ENCODE results near the gene COL23A1. TPM values are rescaled to one million over a fixed set of nuclear protein-coding genes. Genes with fewer than 3 reads are reported as not detected.

Gene COL23A1
- total and polyA plus RNA-seq, 2 of the 8 experiments (the other 6 are each of a cell fraction or from before 2014, with no cell fraction given): 3.1 to 4.7 TPM

- 0 out of 7 replicates have a peak, but pooled peaks cover 0 to 2% (median 0%) of the 10 kb centered on the region in 4 experiments for H3K27me3 ChIP-seq (replicated peaks in 1 of 4; ENCODE audit: control insufficient read depth in 3 of 4, extremely low read depth in 1 of 4, insufficient read depth in 3 of 4, low read length in 3 of 4)
- no peak for TF ChIP-seq CBX5 (IDR thresholded peaks at IDR 0.05; ENCODE audit: low read depth, low read length)
- no peak for TF ChIP-seq ASH2L (IDR thresholded peaks at IDR 0.05; ENCODE audit: low read length)
- TF ChIP-seq BACH1 (IDR thresholded peaks at IDR 0.05; ENCODE audit: low read length): no peak
- TF ChIP-seq EZH2 (IDR thresholded peaks at IDR 0.05; ENCODE audit: low read depth, low read length, severe bottlenecking): no peak
- no peak for TF ChIP-seq PHF8 (conservative IDR thresholded peaks at IDR 0.05; ENCODE audit: low read depth, low read length)
- no peak for TF ChIP-seq SUZ12 (IDR thresholded peaks at IDR 0.05; ENCODE audit: low read length)
- no peak for TF ChIP-seq RXRA (IDR thresholded peaks at IDR 0.05; ENCODE audit: insufficient read depth, low read depth, low read length)
- TF ChIP-seq EGR1 (IDR thresholded peaks at IDR 0.05; ENCODE audit: borderline replicate concordance, low read depth, low read length): no peak
- TF ChIP-seq GABPA (IDR thresholded peaks at IDR 0.05; ENCODE audit: borderline replicate concordance, insufficient read depth, low read length): no peak
- TF ChIP-seq SIN3A (conservative IDR thresholded peaks at IDR 0.05 in 1 of 2, IDR thresholded peaks at IDR 0.05 in 1 of 2; ENCODE audit: low read depth in 1 of 2, low read length in 2 of 2): no peak
- TF ChIP-seq KDM4A (IDR thresholded peaks at IDR 0.05; ENCODE audit: low read depth, low read length, severe bottlenecking): no peak
- TF ChIP-seq, protein P1, sequence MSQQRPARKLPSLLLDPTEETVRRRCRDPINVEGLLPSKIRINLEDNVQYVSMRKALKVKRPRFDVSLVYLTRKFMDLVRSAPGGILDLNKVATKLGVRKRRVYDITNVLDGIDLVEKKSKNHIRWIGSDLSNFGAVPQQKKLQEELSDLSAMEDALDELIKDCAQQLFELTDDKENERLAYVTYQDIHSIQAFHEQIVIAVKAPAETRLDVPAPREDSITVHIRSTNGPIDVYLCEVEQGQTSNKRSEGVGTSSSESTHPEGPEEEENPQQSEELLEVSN (IDR thresholded peaks at IDR 0.05): no peak
- TF ChIP-seq SP4 (IDR thresholded peaks at IDR 0.05; ENCODE audit: low read length): no peak
These were observed 326.1 kb downstream of the COL23A1 start for GRCh38 chr5:178264044-178264443.

More at GRCh38 chr5:178264044-178264443, 326.1 kb downstream of the COL23A1 start:
- ChIA-PET CTCF (ENCODE audit: partially characterized antibody) (interaction anchor here (0.9 to 1.8 kb wide), 4 partner anchors 14 to 363 kb away, joined by 3 to 5 read pairs (median 4); partner anchors contain the start of gene CLK4), POLR2A (ENCODE audit: partially characterized antibody) (interaction anchor here (0.6 to 1.4 kb wide), 3 partner anchors 17 to 80 kb away, joined by 3 read pairs; no protein-coding TSS in a partner anchor)
- H4K8ac ChIP-seq (ENCODE audit: extremely low read depth, insufficient read depth, low read length): no peak overlapping the region
- no peak overlapping the region for H3K23ac ChIP-seq (ENCODE audit: insufficient read length)
- H3K4me1 ChIP-seq (replicated peaks in 1 of 4; ENCODE audit: control insufficient read depth in 3 of 4, insufficient read depth in 4 of 4, low read length in 3 of 4): no peaks in the 10 kb centered on the region; a peak in 1 of 7 replicates
- H2BK120ac ChIP-seq (replicated peaks; ENCODE audit: low read depth, low read length): no peak overlapping the region
- H2BK20ac ChIP-seq (ENCODE audit: low read length): no peak overlapping the region
- no peaks in the 10 kb centered on the region for H3K79me2 ChIP-seq (ENCODE audit: control insufficient read depth in 1 of 2, insufficient read depth in 2 of 2, low read length in 2 of 2)
- peaks cover under 1% of the 10 kb centered on the region; the same call in 1 of the 2 replicates for H3K23me2 ChIP-seq (ENCODE audit: low read depth, low read length)
- no peak overlapping the region for H2BK12ac ChIP-seq (ENCODE audit: low read depth, low read length)
- no peak overlapping the region for H3K4ac ChIP-seq (replicated peaks; ENCODE audit: insufficient read length, low read depth, low read length)
- H4K20me1 ChIP-seq (replicated peaks in 1 of 2; ENCODE audit: control insufficient read depth in 1 of 2, insufficient read depth in 2 of 2, low read length in 2 of 2): peaks cover 0 to 2% of the 10 kb centered on the region in 2 experiments
- FAIRE-seq (no peak), DNase-seq (ENCODE audit: low read depth in 1 of 2, low spot score in 2 of 2) (no peak)
- H2BK5ac ChIP-seq (ENCODE audit: low read depth, low read length): no peak overlapping the region
- no peaks in the 10 kb centered on the region for H3K9me3 ChIP-seq (ENCODE audit: insufficient read depth in 2 of 2, low read depth in 1 of 2, low read length in 1 of 2)
- no peaks in the 10 kb centered on the region for H3K79me1 ChIP-seq (ENCODE audit: low read depth, low read length)
- no peak overlapping the region for H3K56ac ChIP-seq (replicated peaks; ENCODE audit: insufficient read length, low read depth, low read length)
- H4K91ac ChIP-seq (replicated peaks; ENCODE audit: insufficient read length, low read length): no peak overlapping the region
- no peak overlapping the region for H4K5ac ChIP-seq (ENCODE audit: insufficient read length, low read depth, low read length)
- H2AFZ ChIP-seq (ENCODE audit: low read length): no peak overlapping the region
- H3K36me3 ChIP-seq (ENCODE audit: control insufficient read depth in 2 of 4, insufficient read depth in 4 of 4, low read length in 3 of 4): no peaks in the 10 kb centered on the region
- H2AK5ac ChIP-seq (ENCODE audit: low read depth, low read length): no peak overlapping the region
- H3K14ac ChIP-seq (ENCODE audit: insufficient read length): no peak overlapping the region
- H3K27ac ChIP-seq (ENCODE audit: low read depth, low read length): no peak overlapping the region
- H3K9ac ChIP-seq (replicated peaks in 1 of 4; ENCODE audit: extremely low read depth in 1 of 4, low read depth in 3 of 4, low read length in 3 of 4): no peak overlapping the region
- H3K4me3 ChIP-seq (ENCODE audit: extremely low read depth in 1 of 4, insufficient read depth in 2 of 4, low read depth in 3 of 4, low read length in 4 of 4): no peak overlapping the region
- no peak overlapping the region for H3K18ac ChIP-seq (ENCODE audit: extremely low read depth, low read length)
- 87% methylated on average over 4 of the region's 4 CpGs; no CpG with 5 or more reads in 1 of the 2 experiments for WGBS, 2 experiments (ENCODE audit: extremely low coverage in 1 of 2, insufficient coverage in 1 of 2, insufficient read length in 1 of 2, insufficient replicate concordance in 2 of 2, low coverage in 1 of 2, low lambda C conversion rate in 2 of 2, missing lambda C conversion rate in 1 of 2)
- 0 out of 2 replicates have a peak overlapping the region, but pooled peaks have one; percentile 46 for H2BK15ac ChIP-seq (ENCODE audit: low read length)
- no peak overlapping the region for H3K4me2 ChIP-seq (ENCODE audit: insufficient read depth in 1 of 2, low read depth in 2 of 2, low read length in 2 of 2)

Data from H1 (cell line).